ENCODE results near the gene KRTAP20-4.

GRCh38 chr21:30634906-30635305 is 14.5 kb downstream of the KRTAP20-4 start, which contains the start of gene KRTAP20-2:
- TF ChIP-seq CTCF (IDR thresholded peaks at IDR 0.05; ENCODE audit: low read depth, low read length) (no peak), EZH2phosphoT487 (IDR thresholded peaks at IDR 0.05; ENCODE audit: low read depth) (no peak)

Data from OCI-LY3 (cell line).